NT2/D1 (cell line): Measurements from ENCODE around the gene AMBRA1.

Experiments used
- DNase-seq: peaks from one replicate; pipeline ENCODE4 v3.0.0-alpha.2; 2011; ENCODE audit warnings: low read depth, low spot score
- H3K27me3 ChIP-seq: 2 replicates; pipeline ENCODE4 v1.6.0; 2011; ENCODE audit warnings: mild to moderate bottlenecking; ENCODE audit not compliant: insufficient read length, insufficient read depth
- H3K36me3 ChIP-seq: 2 replicates; pipeline ENCODE4 v1.6.1; 2011; ENCODE audit warnings: mild to moderate bottlenecking, low read length, mixed read lengths; ENCODE audit not compliant: insufficient read depth, insufficient read length
- H3K4me1 ChIP-seq: 2 replicates; pipeline ENCODE4 v1.5.1; 2011; ENCODE audit not compliant: insufficient read depth, insufficient read length
- H3K4me3 ChIP-seq: 2 replicates; pipeline ENCODE4 v1.5.1; 2011; ENCODE audit warnings: low read depth; ENCODE audit not compliant: insufficient read length
- H3K9ac ChIP-seq: 2 replicates; pipeline ENCODE4 v1.6.0; 2011; ENCODE audit warnings: low read depth; ENCODE audit not compliant: insufficient read length
- H3K9me3 ChIP-seq: 2 replicates; pipeline ENCODE4 v1.5.1; 2011; ENCODE audit warnings: mild to moderate bottlenecking, low read length; ENCODE audit not compliant: insufficient read depth
- SUZ12 ChIP-seq: IDR thresholded peaks from 2 replicates; pipeline ENCODE4 v1.6.1; 2011; ENCODE audit not compliant: insufficient read length, insufficient read depth; ENCODE audit errors: extremely low read depth
- YY1 ChIP-seq: IDR thresholded peaks from 2 replicates; pipeline ENCODE4 v1.6.1; 2011; ENCODE audit not compliant: insufficient read length, insufficient read depth
- ZNF274 ChIP-seq: IDR thresholded peaks from 2 replicates; pipeline ENCODE4 v1.6.1; 2011; ENCODE audit warnings: mild to moderate bottlenecking, low read depth, low read length

The AMBRA1 gene

DNA sequence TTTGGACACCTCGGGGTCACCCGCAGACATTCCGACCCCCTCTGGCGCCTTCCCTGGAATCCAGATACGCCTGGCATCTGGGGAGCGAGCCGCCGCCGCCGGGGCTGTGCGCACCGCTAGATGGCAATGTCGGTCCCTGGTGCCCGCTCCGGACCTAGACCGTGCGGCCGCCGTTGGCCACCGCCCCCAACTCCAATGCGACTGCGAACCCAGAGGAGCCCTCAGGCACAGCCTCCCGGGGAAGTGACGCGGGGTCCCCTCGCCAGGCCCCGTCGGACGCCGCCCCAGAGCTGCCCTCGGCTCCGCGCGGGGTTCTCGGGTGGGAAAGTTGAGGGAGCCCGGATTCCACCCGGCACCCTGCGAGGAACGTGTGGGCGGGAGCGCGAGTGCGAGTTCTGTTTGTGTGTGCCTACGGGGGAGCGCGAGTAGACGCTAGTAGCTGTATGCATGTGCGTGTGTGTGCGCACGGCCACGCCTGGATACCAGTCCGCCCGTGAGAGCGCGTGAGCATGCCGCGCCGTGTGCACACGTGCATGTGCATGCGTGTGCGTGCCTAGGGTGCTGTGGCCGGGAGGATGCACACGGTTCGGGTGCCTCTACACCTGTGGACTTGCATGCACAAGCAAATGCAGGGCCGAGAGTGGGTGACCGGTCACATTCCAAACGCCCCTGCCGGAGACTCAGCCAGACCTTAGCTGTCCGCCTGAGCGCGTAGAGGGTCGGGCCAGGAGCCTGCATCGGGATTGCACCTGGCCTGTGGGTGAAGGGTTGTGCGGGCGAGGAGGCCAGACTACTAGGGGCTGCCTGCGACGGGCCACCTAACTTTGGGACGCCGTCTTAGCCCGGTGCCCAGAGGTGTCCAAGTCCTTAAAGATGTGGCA, 204.1 kb downstream of the AMBRA1 start:
- DNase-seq: peak; percentile 76
- peaks cover 68% of the 10 kb centered on the region for H3K27me3 ChIP-seq
- TF ChIP-seq ZNF274: no peak
- peak; percentile 85 for TF ChIP-seq SUZ12
- H3K4me1 ChIP-seq: peaks cover 37% of the 10 kb centered on the region
- peak overlapping the region; percentile 65 for H3K9ac ChIP-seq
- no peaks in the 10 kb centered on the region for H3K9me3 ChIP-seq
- peak overlapping the region; percentile 34 for H3K4me3 ChIP-seq
- peaks cover 4% of the 10 kb centered on the region for H3K36me3 ChIP-seq

DNA sequence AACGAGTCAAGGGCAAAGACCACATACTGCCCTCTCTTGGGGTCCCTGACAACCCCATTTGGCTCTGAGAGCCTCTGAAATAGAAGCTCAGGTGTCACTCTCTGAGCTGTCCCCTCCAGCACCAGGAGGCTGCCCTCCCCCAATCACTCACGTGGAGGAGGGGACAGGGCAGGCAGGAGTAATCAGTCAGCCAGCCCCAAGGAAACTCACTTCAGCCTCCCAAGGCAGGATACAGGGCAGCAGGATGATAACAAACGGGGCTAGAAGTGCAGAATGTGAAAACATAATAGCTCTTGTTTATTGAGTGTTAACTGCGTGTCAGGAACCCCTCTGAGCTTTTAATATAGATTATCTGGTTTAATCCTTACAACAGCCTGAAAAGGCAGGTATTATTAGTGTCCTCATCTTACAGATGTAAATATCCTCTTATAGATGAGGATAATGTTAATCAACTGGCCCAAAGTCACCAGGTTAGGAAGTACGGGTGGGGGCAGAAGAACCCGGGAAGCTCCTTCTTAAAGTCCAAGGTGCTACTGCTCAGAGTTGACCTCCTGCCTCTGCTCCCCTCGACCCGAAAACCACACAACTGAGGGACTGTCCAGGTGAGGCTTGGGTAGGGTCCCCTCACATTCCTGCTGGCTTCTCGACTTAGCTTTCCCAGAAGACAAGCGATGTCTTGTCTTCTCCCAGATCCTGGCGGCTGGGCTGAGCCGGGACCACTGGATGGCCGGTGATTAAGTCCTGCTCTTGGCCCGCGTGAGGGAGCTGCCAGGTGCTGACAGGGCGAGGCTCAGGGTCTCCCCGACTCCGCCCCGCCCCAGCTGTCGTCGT, 205.0 kb downstream of the AMBRA1 start:
- Histone ChIP-seq H3K4me1 (peaks cover 42% of the 10 kb centered on the region), H3K9ac (peak overlapping the region; percentile 65), H3K9me3 (no peaks in the 10 kb centered on the region), H3K36me3 (peaks cover 9% of the 10 kb centered on the region), H3K4me3 (no peak overlapping the region), H3K27me3 (peaks cover 66% of the 10 kb centered on the region)
- no peak for DNase-seq
- TF ChIP-seq YY1: no peak
- no peak for TF ChIP-seq SUZ12
- TF ChIP-seq ZNF274: no peak

DNA sequence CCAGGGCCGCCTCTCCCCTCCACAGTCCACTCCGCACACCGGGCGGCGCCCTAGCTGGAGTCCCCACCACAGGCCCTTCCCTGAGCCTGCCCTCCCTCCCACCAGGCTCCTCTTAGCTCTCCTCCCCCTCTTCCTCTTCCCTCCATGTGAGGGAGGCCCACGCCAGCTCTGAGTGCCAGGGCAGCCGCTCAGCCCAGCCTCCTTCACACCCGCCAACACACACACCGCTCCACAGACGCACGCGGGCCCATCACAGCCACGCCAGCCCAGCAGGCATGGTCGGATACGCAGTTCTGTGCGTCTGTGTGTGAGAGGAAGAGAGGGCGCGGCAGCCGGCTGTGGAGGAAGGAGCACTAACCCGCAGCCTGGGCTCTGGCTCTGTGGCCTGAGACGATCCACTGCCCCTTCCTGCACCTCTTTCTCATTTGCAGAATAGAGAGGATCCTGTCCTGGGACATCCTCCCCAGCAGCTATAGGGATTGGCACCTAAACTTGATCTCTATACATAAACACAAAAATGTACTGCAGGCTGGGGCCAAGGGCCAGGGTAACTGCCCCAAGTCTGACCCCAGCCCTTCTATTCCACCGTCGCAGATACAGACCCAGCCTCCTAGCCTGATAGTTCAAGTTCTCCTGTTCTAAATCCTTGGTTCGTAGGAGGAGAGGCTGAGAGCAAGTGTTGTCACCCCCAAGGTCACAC, 205.8 kb downstream of the AMBRA1 start:
- no peak for DNase-seq
- no peak for TF ChIP-seq YY1
- no peak for TF ChIP-seq SUZ12
- TF ChIP-seq ZNF274: no peak
- Histone ChIP-seq H3K36me3 (peaks cover 16% of the 10 kb centered on the region), H3K4me3 (no peak overlapping the region), H3K27me3 (peaks cover 58% of the 10 kb centered on the region), H3K4me1 (peaks cover 45% of the 10 kb centered on the region), H3K9me3 (no peaks in the 10 kb centered on the region), H3K9ac (peak overlapping the region; percentile 37)

DNA sequence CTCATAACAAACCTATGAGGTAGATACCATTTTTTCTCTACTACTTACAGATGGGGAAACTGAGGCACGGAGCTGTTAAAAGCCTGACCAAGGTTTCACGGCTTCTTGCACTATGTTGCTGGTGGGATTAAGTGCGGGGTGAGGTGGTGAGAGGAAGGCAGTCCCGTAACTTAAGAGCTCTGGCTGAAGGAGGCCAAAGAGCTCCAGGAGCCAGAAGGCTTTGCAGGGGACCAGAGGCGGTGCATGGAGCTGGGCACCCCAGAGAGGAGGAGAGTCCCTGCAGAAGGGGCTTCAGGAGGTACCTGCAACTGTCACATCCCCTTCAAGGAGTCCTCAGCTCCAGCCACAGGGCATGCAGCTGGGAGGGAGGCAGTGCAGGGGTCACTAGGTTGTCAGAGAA, 206.4 kb downstream of the AMBRA1 start:
- no peak for DNase-seq
- Histone ChIP-seq H3K36me3 (peaks cover 22% of the 10 kb centered on the region), H3K4me1 (peaks cover 49% of the 10 kb centered on the region), H3K27me3 (peaks cover 52% of the 10 kb centered on the region), H3K4me3 (no peak overlapping the region), H3K9me3 (no peaks in the 10 kb centered on the region), H3K9ac (no peak overlapping the region)
- no peak for TF ChIP-seq SUZ12
- no peak for TF ChIP-seq ZNF274
- TF ChIP-seq YY1: no peak

DNA sequence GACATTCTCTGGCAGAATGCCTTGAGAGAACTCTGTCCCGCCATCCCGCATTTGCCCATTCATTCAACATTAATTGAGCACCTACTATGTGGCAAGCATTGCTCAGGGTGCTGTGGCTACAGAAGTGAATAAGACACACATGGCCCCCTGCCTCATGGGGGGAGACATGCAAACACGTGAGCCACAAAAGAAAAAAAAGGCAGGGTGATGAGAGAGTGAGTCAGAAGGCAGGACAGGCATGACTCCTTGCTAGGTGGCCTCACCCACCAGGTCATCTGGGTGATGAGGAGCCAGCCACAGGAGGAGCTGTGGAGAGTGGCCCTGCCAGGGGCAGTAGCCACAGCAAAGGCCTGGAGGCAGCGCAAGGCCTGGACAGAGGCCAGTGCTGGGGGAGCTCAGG, 207.1 kb downstream of the AMBRA1 start:
- no peak overlapping the region for H3K9ac ChIP-seq
- H3K4me3 ChIP-seq: no peak overlapping the region
- peaks cover 49% of the 10 kb centered on the region for H3K4me1 ChIP-seq
- DNase-seq: no peak
- TF ChIP-seq YY1: no peak
- TF ChIP-seq SUZ12: no peak
- no peak for TF ChIP-seq ZNF274
- H3K36me3 ChIP-seq: peaks cover 23% of the 10 kb centered on the region
- peaks cover 52% of the 10 kb centered on the region for H3K27me3 ChIP-seq
- no peaks in the 10 kb centered on the region for H3K9me3 ChIP-seq

DNA sequence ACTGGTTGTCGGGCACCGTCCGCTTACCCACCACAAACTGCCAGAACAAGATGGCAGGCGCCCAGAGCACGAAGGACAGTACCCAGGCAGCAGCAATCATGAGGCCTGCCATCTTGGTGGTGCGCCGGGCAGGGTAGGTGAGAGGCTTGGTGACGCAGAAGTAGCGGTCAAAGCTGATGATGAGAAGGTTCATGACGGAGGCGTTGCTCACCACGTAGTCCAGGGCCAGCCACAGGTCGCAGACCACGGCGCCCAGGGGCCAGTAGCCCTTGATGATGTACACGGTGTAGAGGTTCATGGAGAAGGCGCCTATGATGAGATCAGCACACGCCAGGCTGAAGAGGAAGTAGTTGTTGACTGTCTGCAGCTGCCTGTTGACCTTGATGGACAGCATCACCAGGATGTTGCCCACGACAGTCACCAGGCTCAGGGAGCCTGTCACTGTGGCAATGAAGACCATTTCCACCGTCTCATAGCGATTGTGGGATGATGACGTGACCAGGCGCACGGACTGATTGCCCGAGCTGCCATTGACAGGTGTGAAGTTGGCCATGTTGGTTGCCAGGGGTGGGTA, 207.7 kb downstream of the AMBRA1 start:
- Histone ChIP-seq H3K27me3 (peaks cover 49% of the 10 kb centered on the region), H3K4me1 (peaks cover 49% of the 10 kb centered on the region), H3K9ac (no peak overlapping the region), H3K36me3 (peaks cover 23% of the 10 kb centered on the region), H3K9me3 (no peaks in the 10 kb centered on the region), H3K4me3 (no peak overlapping the region)
- no peak for DNase-seq
- TF ChIP-seq YY1 (no peak), ZNF274 (no peak), SUZ12 (no peak)
